NK-92 (cell line): ENCODE results near the gene KDM8.

Experiments used
- DNase-seq: peaks from one replicate; lab custom pipeline; 2025; ENCODE audit not compliant: unreplicated experiment; lab: John Stamatoyannopoulos, UW

KDM8 gene

DNA sequence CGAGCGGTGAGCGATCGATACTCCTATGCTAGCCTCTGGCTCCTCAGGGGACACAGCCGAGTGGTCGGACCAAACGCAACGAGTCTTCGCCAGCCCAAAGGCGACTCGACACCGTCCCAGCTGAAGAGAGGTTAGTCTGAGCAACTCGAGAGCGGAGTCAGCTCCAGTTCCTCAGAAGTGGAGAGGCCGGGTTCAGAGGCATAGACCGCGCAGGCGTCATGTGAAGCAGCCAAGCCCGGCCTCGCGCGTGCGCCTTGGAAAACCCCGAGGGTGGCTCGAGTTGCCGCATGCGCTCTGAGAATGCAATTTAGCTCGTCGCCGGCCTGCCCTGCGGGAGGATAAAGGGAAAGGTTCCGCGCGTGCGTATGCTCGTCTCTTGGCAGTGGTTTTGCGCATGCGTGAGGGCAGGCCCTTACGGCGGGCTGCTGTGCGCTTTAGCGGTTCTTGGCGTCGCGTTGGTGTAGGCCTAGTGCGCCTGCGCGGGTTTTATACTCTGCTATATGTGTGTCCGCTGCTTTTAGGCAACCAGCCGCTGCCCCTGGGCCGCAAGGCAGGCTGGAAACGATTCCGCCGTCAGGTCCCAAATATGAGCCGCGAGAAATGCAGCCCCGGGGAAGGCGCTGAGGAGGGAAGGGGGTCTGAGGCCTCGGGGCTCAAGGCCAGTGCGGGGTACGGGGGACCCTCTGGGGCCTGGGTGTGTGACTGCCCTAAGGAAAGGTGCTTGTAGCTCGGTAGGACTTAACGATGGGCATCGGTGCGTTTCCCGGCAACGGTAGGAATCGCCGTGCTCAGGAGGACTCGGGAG lies at the start of gene KDM8:
Gene KDM8 (plus strand): TSS at position 20 of the 805 bp plus-strand sequence. CDS start 6,598 bp downstream, outside the sequence.
- DNase-seq, result peak; percentile 100

DNA sequence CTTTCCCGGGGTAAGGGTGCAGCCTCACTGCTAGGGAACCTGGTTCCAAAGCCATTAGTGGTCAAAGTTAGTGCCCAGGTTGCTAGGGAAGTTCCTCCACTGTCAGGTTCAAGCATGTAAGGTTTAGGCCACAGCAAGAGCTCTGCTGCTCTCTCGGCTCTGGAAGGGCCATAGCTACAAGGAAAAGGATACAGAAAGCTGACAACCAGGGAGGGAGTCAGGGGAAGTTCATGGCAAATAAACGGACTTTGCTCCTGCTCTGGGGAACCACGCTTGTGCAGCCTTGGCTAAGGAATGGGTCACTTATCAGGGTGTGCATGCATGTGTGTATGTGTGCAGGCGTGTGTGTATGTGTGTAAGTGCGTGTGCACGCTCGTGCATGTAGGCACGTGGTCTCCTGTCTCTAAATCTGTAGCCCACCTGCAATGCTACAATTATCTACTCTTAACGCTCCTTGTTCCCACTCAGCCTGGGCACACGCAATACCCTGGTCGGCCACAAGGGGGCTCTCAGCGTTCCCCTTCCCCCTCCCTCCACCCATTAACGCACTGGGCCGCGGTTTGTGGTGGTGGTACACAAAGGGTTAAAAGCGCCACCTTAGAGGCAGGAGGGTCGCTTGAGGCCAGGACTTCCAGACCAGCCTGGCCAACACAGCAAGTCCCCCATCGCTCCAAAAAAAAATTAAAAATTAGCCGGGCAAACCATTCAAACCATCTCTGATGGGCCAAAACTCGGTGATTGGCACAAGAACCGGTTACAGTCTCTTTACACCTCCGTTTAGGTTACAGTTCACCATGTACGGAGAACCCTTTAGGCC lies 48.4 kb upstream of the KDM8 start:
- DNase-seq, result no peak

DNA sequence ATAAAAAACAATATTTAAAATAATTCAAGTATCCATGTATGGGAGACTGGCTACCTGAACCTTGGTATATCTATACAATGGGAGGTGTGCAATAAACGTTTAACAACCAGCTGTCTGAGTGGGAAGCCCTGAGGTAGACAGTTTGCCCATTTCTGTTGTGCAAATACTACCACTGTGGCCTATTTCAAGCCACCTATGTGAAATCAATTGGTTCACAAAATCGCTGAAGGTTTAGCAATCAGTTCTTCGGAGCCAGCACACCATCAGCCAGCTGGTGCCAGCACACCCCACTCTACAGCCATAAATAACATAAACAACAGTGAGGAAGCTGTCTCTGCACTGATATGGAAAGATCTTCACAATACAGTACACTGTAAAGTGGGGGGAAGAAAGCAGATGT lies 46.7 kb upstream of the KDM8 start:
- DNase-seq, result no peak

DNA sequence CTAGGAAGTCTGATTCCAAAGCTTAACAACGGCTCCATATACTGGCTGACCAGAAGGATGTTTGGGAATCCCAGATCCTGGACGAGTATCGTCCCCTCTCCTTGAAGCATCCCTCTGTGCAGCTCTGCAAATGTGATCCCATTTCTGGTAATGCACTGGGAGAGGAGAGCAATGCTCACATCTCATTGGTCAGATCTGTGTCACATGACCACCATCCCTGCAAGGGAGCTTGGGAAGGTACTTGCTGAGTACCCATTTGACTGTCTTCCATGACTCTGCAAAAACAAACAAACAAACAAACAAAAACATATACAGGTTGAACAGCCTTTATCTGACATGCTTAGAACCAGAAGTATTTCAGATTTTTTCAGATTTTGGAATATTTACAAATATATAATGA lies 41.9 kb upstream of the KDM8 start:
- DNase-seq, result no peak

DNA sequence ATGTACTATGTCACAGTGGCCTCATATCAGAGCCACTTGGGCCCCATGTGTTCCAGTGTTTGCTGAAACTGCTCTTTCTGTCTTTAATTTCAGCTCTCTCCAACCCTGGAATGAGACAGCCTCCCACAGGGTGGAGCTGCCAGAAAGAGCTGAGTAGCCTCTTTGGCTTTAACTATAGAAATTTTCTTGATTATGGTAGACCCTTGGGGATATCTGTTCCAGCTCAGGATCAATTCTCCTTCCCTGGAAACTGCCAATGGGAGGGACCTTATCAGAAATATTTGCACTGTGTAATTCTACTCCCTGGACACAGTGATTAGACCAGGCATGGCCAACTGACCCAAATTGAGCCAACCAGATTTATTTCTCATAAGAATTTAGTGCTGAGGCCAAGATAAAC lies 39.0 kb upstream of the KDM8 start:
- no peak for DNase-seq

DNA sequence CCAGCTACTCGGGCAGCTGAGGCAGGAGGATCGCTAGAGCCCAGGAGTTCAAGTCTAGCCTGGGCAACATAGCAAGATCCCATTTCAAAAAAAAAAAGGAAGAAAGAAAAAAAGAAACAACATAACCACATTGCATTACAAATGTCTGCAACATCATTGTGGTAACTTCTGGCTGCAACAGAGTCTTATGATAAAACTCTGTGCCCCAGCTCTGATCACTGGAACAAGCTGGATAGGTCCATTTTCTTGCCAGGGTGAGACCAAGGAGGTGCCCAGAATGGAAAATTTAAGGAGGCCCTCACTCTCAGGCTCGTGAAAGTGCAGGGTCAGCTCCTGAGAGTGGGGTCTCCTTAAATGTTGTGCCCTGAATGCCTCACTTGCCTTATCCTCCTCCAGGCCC lies 37.8 kb upstream of the KDM8 start:
- no peak for DNase-seq

DNA sequence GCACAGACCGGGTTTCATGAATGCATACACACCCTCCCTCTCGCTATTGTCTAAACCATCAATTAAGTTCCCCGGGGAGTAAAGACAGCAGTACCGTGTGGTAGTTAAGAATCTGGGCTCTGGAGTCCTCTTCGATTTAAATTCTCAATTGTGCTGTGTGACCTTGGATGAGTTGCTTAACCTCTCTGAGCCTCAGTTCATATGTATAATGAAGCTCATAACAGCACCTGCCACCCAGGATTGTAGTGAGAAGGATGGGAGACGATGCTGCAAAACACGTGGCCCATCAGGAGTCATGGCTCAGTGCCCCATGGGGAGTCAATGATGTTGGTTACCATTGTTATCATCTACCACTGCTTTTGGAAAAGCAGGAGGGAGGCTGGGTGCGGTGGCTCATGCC lies 34.5 kb upstream of the KDM8 start:
- no peak for DNase-seq

DNA sequence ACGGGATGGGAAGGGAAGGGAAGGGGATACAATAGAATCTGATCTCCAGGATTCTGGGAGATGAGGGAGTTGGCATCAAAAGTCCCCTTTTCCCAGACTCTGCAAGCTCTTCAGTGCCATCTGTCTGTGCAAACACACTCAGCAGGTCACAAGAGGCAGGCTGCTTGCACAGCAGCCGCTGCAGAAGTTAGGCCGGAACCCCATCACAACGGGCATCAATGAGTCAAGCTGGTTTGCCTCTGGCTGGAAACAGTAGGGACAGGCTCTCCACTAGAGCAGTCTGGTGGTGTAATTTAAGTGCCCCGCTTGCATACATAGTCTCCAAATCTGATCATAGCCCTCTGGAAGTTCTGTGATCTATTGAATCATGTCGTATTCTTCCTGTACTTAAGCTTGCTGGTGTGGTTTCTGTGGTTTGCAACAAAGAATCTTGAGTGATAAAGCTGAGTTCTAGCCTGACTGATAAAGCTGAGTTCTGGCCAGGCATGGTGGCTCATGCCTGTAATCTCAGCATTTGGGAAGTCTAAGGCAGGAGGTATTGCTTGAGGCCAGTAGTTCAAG lies 33.7 kb upstream of the KDM8 start:
- no peak for DNase-seq

DNA sequence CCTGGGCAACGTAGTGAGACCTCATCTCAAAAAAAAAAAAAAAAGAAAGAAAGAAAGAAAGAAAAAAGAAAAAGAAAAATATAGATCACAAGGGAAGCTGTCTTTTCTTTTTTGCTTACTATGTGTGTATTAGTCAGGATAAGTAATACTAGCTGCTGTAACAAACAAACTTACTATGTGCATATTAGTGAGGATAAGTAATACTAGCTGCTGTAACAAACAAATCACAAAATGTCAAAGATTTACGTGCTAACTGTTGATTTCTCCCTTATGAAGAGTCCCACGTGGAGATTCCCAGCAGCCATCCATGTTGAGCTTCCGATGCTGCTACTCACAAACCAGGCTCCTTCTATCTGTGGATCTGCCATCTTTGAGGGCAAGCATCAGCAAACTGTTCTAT lies 31.7 kb upstream of the KDM8 start:
- DNase-seq, result no peak

DNA sequence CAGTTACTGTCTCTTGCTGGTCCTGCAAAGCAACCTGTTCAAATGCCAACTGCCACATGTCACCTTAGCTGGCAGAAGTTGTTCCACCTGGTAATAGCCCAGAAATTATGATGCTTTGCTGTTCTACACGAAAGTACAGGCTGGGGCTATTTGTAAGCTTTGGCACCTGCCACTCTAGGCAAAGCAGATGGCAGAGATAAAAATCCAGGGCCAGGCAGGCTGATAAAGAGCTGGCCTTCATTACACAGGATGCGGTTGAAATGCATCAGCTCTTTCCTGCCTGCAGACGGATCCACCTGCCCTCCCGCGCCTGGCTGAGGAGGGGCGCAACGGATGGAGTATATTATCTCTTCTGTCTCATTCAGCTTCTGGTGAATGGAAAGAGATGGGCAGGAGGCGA lies 29.3 kb upstream of the KDM8 start:
- DNase-seq, result no peak

DNA sequence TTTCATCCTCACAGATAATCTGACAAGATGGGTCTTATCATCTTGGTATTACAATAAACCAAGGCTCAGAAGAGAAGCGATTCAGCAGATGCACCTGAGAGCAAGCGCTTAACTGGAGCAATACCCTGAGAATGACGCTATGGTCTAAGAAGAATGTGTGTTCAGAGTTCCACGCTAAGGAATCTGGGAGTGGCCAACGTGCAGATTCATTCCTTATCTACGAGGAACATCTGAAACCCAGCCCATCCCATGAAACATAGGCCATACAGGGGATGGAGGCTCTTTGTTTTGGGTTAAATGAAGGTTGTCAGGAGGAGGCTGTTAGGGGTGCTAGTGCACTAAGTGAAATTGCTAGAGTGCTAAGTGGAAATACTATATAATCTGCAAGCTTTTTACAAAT lies 28.5 kb upstream of the KDM8 start:
- DNase-seq, result no peak

DNA sequence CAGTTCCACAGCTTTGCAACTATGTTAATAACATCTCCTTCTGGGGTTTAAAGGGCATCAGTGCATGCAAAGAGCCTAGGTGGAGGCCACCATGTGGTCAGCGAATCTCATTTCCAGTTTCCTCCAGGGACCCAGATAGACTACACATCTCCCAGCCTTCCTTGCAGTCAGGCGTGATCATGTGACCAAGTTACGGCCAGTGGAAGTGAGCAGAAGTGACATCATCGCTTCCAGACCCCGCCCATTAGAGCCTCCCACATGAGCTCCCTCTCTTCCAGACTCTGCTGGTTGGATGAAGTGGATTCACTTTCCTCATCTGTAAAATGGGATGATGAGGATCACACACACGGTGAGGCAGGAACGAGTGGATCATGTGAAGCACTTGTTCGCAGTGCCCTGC lies 27.4 kb upstream of the KDM8 start:
- DNase-seq, result no peak

DNA sequence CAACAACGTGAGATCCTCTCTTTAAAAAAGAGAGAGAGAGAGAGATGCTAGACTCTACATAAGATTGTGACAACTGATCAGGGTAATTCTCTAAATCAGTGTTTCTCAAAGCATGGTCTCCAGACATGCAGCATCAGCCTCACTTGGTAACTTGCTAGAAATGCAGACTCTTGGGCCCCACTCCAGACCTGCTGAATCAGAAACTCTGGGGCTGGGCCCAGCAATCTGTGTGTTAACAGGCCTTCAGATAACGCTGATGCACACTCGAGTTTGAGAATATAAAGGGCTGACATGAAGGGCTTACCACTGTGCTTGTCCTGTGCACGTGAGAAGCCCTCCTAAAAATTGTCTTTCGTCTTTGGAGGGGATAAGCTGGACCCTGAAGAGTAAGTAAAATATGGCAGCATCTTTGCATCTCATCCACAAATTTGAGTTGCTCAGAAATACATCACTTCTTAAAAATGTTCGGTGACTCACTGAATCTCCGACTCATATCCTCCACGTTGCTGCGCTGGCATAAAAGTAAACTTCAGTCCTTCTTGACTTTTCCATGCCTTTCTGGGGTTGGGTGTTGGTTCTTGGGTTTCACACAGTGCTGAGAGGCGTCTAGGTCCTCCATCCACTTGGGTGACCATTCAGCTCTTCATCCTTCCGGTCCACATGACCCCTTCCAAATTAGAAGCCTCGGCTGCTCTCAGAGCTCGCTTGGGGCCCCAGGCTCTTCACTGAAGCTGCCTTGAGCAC lies 26.1 kb upstream of the KDM8 start:
- DNase-seq, result no peak

DNA sequence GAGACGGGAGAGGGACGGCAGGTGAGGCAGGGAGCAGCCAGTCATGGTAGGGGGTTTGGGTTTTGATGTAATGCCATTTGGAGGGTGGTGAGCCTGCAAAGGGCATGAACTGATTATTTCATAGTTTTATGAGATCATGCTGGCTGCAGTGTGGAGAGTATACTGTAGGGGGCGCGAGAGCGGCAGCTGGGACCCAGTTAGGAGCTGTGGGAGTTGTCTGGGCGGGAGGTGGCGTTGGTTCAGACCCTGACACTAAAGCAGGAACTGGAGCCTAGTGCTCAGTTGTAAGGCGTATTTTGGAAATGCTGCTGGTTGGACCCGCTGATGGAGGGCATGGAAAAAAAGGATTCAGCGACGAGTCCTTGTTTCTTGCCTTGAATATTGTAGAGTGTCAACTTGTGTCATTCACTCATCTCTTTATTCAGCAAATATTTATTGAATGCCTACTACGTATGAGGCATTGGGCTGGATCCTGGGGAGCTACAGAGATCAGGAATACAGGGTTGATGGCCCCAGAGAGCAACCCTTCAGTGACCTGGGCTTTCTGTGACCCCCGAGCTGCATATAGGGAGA lies 23.7 kb upstream of the KDM8 start:
- peak; percentile 27 for DNase-seq

DNA sequence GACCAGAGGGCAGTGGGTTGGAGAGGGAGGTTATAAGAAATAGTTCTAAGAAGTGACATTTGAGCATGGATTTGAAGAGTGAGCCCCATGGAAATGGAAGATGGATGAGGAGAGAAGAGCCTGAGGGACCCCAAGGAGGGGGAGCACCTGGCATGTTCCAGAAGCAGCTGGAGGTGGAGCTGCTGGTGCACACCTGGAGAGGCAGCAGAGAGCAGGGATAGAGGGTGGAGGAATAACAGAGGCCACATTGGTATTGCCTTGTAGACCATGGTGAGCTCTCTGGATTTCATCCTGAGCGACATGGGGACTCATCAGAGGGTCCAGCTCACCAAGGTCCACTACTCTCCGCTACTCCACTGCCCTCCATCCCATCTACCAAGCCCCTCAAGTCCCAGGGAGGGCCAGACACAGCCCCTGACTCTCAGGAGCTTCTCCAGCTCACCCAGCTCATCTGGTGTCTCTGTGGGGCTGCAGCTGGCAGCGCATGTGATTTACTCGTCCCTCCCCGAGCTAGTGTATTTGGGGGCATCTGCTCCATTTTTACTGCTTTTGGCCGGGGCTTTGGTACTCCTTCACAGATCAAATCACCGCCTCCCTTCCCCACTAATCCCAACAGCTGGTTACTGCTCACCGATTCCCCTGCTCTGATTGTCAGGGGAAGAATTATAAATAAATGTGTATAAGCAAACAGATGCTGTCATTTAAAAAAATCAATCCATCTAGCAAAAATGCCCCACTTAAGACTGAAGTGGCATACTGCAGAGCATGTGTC lies 22.1 kb upstream of the KDM8 start:
- DNase-seq, result no peak

DNA sequence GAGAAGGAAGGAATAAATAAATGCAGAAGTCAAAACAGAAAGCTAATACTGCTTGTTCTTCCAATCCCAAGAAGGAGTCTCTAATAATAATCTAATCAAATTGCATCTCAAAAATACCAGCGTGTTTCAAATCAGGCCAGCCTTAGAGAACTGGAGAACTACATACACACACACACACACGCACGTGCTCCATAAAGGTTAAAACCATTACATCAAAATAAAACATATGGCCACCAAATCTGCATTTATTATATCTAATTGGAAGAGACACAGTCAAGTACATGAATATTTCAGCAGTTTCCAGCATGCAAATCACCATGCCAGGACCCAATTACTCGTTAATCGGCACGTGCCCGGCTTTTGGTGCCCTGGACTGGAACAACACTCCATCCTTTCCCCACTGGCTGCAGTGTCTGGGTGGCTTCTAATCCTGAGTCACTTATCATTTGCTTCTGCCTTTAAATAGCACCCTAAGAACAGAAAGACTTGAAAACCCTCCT lies 20.4 kb upstream of the KDM8 start:
- no peak for DNase-seq

DNA sequence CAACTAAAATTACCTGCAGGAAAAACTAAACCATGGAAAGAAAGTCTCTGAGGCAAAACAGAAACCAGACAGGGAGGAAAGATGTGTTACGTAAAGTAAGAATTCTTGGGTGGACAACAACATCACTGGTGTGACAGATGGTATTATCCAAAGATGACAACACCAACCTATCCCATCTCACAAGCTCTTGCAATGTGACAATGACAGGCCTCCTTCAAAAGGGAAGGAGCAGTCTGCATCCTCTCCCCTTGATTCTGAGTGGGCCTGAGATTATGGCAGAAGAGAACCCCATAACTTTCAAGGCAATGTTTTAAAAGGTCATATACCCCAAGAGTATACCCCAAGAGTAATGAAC lies 17.6 kb upstream of the KDM8 start:
- DNase-seq, result no peak

DNA sequence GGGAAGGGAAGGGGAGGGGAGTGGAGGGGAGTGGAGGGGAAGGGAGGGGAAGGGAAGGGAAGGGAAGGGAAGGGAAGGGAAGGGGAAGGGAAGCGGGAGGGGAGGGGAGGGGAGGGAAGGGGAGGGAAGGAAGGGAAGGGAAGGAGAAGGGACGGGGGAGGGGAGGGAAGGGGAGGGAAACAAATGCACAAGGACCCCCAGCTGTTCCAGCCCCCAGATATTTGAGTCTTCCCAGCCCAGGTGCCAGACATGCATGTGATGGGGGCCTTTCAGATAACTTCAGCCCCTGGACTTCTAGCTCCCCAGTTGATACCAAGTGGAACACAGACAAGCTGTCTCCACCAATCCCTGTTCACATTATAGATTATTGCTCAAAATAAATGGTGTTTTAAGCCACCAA lies 14.7 kb upstream of the KDM8 start:
- no peak for DNase-seq

DNA sequence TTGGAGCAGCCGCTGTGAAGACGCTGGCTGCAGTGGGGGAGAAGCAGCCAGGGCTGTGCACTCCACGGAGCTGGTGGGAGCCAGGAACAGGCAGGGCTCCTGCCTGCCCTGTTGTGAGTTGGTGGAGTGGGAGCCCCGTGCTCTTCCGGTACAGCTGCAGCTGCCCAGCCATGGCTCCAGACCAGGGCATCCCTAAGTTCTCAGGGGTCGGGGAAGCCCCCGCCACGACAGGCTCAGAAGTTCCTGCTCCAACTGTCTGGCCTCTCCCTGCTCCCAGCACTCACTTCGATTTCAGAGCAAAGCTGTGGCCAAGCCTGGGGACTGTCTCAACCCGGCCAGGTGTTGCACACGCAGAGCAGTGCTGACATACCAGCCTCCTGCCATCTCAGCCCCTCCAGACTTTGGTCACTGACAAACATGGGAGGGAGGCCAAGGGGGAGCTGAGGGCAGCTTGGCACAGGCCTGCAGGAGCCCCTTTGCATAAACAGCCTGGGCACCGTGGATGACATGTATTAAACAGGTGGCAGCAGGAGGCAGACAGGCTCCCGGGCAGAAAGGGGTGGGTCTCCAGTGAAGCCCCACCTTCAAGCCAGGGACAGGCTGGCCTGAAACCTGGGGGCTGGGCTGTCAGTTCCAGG lies 13.9 kb upstream of the KDM8 start:
- DNase-seq, result no peak
